HG03103 (cell line): ENCODE data around the gene NUP188.

Experiments
- ATAC-seq: cut with Tn5 transposase; IDR thresholded peaks from one replicate; pipeline ENCODE4 v1.9.1; 2021; ENCODE audit warnings: low read depth; ENCODE audit not compliant: unreplicated experiment

NUP188 gene

DNA sequence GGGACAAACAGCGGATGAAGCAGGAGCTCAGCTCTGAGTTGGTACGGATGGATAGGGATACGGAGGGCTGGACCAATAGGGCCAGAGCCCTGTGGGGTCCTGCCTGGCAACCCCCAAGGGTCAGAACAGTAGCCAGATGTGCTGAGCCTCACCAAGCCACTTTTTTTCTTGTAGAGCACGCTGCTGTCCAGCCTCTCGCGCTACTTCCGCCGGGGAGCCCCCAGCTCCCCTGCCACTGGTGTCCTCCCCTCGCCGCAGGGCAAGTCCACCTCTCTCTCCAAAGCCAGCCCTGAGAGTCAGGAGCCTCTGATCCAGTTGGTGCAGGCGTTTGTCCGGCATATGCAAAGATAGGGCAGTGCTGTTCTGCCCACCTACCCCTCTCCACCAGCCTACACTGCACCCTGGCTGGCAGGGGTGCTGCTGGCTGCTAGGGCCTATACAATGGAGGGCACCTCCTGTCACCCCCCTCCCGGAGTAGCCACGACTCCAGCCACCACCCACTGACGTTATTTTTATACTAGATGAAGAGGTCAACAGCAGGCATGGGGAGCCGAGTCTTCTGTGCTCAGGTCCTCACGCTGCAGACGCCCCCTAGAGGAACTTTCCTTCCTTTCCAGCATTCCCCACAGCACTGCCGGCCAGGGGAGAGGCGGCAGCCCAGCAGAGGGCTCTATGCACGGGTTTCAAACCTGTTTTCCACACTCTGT lies 59.0 kb downstream of the NUP188 start:
- no peak for ATAC-seq

DNA sequence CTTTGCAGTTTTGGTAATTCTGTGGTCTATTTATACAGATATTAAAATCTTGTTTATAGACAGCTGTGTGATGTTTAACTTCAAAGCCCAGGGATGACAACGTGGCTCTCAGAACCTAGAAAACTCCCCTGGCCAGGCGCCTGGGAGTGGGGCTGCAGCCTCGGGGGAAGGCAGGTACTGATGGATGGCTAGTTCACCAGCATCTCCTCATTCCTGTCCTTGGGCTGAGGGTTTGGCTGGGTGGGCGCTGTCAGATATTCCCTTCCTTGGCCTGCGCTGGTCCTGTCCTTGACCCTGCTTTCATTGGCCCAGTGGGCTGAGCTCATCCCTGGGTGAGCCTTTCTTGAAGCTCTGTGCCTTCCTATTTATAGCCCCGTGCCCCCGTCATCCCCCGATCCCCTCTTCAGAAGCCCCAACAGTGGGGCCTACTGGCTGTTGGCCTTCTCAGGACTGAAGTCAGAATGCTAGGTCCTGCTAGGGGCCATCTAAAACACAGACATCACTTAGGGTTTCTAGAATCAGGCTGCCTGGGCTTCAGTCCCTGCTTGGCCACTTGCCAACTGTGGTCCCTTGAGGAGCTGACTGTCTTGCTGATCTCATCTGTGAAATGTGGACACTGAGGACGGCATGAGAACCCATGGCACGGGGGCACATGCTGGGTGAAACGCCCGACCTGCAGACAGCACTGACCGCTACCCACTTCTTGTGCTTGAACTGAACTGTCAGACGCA lies 59.7 kb downstream of the NUP188 start:
- no peak for ATAC-seq

DNA sequence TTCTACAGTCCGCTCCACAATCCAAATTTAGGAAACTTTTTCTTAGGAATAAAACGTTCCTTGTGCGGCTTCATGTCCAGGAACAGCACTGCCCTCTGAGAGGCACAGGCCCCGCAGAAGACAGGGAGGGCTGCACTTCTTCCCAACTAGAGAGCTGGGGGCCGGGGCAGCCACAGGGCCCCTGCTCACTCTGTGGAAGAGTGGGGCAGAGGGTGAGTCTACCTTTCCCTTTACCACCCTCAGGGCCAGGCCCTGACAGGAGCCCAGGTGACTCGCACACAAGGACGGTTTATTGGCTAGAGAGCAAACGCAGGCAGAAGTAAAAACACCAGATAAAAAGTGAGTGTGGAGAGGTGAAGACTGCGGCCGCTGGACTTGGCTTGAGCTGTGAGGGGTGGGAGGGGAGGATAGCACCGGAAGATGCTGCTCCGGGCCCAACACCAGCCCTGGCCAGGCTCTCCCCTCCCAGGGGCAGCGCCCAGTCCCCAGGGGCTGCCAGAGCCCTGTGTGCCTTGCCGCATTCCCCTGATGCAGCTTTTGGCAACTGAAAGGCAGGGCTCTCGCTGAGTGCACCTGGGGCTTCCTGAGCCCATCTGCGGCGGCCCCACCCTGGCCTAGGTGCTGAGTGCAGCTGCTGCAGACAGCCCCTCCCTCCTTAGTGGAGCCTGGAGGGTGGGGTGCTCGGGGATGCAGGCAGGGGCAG lies 60.4 kb downstream of the NUP188 start:
- ATAC-seq: no peak

DNA sequence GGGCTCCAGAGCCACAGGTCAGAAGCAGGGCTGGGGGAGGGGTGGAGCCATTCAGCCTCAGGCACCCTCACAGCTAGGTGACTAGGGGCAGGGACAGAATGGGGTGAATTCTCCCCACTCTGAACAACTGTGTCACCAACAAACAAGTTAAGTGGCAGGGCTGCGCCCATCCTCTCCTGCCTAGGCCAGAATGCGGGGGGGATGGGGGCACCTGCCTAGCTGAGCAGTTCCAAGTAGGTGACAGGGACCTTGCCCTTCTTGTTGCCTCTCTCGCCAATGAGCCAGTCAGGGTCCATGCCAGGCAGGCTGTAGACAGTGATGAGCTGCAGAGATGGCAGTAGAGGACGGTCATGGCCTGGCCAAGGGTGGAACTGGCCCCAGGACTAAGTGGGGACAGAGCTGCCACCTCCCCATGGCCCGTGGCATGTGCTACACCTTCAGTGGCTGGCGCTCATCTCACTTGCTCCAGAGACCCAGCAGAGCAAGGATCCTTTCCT lies 61.0 kb downstream of the NUP188 start:
- no peak for ATAC-seq

DNA sequence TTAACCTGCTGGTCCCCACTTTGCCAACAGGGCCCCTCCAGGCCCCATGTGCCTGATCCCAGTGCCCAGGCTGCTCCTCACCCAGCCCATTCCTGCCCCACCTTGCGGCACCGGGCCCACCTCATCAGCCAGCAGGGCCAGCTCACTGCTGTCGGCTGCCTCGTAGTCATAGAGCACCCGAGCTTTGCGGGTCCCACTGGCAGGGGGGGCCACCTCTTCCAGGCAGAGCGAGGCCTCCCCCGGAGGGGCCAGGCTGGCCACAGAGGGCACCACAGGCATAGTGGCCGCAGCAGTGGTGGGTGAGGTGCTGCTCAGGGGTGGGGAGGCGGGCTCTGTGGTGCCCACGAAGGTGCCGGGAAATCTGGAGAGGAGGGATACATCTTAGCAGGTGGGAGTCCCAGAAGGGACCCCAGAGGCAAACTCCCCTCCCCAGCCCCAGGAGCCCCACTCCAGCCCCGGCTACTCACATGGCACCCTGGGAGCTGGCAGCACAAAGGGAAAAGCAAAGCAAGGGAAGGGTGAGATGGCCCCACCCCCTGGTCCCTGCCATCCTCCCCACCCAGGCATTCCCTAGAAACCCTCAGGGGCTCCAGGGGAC lies 61.6 kb downstream of the NUP188 start:
- no peak for ATAC-seq

DNA sequence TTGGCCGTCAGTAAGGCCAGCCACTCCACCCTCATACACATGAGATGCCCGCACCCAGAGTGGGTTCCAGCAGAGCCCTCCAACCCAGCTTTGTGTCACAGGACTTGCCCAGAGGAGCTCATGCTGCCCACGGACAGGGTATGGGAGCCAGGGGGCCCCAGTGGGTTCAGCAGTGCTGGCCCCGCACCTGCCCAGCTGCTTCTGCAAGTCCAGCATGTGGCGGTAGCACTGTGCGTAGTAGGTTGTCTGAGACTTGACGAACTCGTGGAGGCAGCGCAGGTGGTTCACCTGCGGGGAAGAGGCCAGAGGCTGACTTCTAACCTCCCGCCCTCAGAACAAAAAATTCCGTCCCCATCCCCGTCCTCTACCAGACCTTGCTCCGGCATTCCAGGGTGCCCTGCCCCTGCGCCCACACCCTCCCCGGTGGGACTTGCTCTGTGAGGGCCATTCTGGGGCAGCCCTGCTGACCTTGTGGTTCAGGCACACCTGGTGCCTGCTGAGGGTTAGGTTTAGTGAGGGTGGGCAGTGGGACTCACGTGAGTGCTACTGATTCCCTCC lies 62.2 kb downstream of the NUP188 start:
- no peak for ATAC-seq

DNA sequence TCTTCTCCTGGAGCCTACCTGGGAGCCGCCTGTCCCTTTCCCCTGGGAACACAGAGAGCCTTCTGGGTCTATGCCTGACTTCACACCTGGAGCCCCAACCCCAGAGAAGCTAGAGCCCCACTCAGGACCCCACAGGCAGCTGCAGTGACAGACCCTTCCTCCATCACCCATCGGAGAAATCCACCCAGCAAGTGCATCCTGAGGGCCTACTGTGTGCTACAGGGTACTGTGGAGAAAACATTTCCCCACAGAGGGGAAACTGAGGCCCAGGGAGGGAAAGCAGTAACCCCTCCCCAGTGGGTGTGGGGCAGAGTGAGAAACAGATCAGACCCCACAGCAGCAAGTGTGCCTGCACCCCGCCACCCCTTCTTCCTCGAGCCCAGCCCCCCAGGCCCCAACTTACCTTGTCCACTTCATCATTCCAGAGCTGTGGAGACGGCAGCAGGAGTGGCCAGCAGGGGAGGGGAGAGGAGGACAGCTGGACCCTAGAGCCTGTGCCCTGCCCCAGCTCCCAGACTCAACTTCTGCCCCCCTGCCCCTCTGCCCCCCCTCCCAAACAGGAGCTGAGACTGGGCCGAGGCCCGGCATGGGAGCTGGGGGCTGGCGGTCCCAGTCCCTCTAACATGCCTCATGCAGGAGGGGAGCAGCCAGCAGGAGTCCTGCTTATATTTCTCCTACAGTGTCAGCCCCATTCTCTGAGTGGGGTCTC lies 62.9 kb downstream of the NUP188 start:
- ATAC-seq: no peak

DNA sequence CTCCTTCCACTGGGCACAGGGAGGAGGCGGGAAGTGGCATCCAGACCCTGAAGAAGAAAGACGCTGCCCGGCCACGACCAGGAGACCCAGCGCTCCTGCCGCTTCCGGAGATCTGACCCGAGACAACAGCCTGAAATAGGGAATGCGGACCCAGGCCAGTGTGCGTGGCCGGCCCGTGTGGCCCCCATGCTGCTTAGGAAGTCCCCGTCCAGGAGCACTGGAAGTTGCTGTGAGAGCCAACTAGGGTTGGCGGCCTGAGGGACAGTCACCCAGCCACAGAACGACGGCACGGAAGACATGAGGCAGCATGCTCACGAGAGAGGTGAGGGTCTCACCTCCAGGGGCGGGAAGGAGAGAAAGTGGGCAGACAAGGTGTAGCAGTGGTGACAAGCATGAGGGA lies 63.7 kb downstream of the NUP188 start:
- ATAC-seq: no peak

DNA sequence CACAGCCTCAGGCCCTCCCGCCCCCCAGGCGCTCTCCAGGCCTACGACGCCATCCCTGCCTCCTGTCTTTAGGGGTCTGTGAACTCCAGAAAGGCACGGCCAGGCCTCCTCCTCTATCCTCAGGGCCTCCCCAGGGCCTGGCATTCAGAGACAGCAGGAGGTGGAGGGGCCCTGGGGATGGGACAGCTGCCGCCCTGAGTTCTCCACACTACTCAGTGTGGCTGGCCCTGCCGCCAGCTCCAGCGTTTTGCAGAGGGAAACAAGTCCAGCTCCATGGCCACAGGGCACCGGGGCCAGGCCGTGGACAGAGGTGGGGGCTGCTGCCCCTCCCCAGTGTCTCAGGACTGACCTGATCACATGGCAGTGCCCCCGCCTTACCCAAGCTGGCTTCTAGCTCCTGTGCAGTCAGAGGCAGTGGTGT lies 64.3 kb downstream of the NUP188 start:
- no peak for ATAC-seq

DNA sequence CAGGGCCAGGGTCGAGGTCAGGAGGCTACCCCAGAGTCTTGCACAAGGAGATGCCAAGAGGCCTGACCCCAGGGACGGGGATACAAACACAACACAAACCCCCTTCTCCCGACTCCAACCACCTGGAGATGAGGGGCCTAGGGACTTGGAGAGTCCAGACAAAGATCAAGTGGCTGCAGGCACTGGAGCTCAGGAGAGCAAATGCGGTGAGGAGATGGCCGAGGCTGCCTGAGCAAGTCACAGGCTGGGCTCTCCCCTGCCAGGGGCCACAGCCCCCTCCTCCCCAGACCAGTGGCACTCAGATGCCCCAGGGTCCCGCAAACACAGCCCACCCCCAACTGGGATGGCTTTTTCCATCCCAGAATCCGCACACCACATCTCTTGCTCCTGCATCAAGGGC lies 64.8 kb downstream of the NUP188 start:
- no peak for ATAC-seq

DNA sequence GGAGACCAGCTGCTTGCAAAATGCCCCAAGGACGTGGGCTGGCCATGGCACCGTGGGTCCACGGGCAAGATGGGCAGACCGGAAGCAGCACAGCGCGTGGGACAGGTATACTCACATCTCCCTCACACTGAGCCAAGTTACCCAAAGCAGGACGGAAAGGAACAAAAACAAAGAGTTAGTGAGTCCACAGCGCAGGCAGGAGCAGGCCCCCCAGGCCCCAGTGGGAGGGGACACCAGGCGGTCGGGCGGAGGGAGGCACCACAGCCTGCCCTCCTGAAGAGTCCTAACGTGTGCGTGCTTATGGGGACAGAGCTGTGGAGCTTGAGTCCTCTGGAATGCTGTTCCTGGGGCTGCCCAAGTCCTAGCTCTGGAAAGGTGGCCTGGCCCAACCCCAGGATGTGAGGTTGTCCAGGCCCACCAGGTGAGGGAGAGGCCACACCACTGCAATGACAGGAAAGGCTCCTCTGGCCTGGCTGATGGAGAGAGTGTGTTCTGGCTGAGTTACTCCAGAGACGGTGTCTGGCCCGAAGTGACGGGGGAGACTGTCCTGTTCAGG lies 65.5 kb downstream of the NUP188 start:
- no peak for ATAC-seq

DNA sequence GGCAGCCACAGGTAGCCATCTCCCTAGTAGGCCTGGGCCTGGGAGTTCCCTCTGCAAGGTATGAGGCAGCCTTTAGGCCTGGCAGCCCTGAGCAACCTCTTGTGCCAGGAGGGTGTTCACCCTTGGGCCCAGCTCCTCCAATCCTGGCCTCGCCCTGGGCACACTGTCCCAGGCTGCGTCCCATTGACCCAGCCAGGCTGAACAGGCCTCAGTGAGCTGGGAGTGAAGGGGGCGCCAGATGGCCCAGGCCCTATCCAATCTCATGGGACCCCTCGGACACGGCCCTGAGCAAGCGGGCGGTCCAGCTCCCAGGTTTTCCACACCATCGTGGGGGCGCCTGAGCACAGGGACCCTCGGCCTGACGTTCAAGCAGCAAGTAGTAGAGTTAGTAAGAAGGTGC lies 66.2 kb downstream of the NUP188 start:
- ATAC-seq: no peak

DNA sequence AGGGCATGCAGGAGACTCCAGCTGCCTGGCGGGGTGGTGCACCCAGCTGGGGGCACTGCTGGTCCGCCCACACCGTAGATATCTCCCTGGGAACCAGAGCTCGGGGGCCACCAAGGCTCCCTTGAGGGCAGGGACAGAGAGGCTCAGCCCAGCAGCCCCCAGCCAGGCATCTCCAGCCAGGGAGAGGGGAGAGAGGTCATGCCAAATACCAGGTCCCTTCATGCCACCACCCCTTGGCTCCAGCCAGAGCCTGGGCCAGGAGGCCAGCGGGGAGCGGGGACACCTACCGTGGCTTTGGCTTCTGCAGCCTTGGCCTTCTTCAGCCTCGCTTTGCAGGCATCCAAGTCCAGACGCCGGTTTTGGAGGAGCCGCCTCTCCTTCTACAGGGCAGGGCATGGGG lies 66.6 kb downstream of the NUP188 start:
- no peak for ATAC-seq

DNA sequence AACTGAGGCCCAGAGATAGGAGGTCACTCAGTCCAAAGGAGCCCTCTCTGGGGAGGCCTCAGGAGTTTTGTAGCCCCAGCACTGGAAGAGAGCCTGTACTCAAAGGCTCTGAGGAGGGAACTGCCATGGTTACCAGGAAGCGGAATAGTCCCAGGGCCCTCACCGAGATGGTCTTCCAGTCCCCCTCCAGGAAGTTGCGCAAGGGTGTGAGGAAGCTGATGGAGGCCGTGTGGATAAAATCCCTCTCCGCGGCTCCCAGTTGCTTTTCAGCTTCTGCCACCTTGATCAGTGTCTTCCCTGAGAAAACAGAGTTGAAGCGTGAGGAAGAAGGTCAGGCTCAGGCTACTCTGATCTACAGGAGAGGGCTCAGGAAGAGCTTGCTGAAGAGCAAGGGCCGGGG lies 67.1 kb downstream of the NUP188 start:
- no peak for ATAC-seq

DNA sequence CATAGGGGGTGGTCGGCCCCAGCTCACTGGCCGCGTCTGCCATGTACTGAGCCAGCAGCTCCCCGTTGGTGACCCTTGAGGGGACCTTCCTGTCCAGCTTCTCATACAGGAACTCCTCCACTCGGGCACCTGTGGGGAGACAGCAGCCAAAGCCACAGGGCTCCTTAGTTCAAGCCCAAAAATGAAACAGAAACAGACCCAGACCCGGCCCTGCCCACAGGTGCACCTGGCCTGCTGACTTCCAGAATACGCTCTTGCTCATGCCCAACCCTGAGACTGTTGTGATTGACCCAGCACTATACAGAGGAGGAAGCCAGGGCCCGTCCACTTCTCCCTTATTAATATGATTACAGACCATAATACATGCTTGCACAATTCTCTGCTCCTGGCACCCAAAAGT lies 73.6 kb downstream of the NUP188 start:
- peak; percentile 54 for ATAC-seq

DNA sequence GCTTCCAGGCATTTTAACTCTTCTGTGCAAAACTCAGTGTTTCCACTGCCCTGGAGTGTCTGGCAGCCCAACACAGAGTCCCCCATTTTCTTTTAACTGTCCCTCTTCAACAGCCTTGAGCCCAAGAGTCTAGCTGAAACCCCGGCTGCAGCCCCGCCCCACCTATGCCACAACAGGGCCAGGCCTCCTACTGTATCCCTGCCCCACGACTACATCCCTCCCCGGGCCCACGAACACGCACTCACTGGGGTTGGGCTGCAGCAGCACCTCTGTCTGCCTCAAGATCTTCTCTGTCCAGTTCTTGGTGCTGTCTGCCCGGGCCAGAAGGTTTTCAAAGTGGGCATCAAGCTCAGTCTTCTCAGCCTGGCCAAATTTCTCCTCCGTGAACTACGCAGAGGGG lies 74.5 kb downstream of the NUP188 start:
- no peak for ATAC-seq

DNA sequence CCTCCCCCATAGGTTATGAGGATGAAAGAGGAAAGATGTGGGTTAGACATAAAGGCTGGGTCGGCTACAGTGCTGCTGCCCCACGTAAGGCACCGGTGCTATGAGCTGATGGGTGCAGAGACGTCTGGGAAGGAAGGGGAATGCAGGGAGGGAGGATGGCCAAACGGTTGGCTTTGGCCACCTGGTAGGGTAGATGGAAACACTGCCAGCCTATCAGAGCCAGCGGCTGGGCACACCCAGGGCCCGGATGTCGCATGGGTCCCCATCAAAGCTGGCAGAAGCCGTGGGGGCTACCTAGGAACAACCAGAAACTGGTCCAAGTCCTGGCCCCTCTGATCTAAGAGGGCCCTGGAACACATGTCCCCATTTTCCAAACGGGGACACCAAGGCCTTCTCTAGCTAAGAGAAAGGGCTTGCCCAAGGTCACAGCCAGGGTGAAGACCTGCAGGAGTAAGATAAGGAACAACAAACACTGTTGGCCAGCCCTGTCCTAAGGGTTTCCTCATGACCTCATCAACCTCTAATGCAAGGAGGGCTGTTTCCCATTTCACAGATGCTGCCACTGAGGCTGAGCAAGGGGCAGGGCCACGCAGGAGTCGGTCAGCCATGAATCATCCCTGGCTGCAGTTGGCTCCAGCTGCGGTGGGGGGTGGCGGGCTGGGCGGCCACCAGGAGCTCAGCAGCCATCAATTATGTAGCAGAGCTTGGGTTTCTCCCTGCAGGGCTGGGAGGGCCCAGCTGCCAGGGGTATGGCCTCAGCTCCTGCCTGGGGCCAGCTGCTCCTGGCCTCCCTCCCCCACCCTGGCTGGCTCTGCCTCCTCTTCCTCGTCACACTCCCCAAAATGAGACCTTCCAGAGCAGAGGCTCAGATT lies 75.8 kb downstream of the NUP188 start:
- ATAC-seq: no peak

DNA sequence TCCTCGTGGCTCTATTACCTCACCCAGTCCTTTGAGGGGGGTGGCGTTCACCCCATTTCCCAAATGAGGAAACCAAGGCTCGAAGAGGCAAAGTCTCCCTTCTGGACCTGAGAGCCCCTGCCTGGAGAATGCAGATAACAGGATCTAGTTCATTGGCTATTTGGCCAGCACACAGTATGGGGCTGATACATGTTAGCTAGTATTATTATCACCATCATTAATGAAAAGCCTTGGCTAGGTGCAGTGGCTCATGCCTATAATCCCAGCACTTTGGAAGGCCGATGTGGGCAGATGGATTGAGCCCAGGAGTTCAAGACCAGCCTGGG lies 76.4 kb downstream of the NUP188 start:
- no peak for ATAC-seq
